HuH-7.5 (cell line): Measurements from ENCODE around the gene GRK3.

ENCODE experiments used
- DNase-seq: peaks from one replicate; pipeline ENCODE4 v3.0.0; 2011; ENCODE audit warnings: low spot score

GRK3 gene

GRCh38 chr22:25626624-25626990 is 62.1 kb downstream of the GRK3 start:
- DNase-seq = no peak

- no peak for DNase-seq
These were observed 62.9 kb downstream of the GRK3 start for GRCh38 chr22:25627271-25627852.

GRCh38 chr22:25628494-25628893 is 64.0 kb downstream of the GRK3 start:
- no peak for DNase-seq

GRCh38 chr22:25629613-25630012 is 65.1 kb downstream of the GRK3 start:
- no peak for DNase-seq

- DNase-seq = no peak
These were observed 66.0 kb downstream of the GRK3 start for GRCh38 chr22:25630447-25630846.

GRCh38 chr22:25636323-25636722 is 71.8 kb downstream of the GRK3 start:
- no peak for DNase-seq

- DNase-seq = no peak
These were observed 72.6 kb downstream of the GRK3 start for GRCh38 chr22:25637032-25637431.

- no peak for DNase-seq
These were observed 73.2 kb downstream of the GRK3 start for GRCh38 chr22:25637672-25638071.

GRCh38 chr22:25638638-25639037 is 74.2 kb downstream of the GRK3 start:
- DNase-seq = no peak

- DNase-seq = no peak
These were observed 77.2 kb downstream of the GRK3 start for GRCh38 chr22:25641650-25642049.

GRCh38 chr22:25643232-25644000 is 78.9 kb downstream of the GRK3 start:
- DNase-seq = no peak

GRCh38 chr22:25644122-25644521 is 79.6 kb downstream of the GRK3 start:
- DNase-seq = no peak

- no peak for DNase-seq
These were observed 80.8 kb downstream of the GRK3 start for GRCh38 chr22:25645266-25645665.

- no peak for DNase-seq
These were observed 81.5 kb downstream of the GRK3 start for GRCh38 chr22:25645964-25646363.

- DNase-seq = no peak
These were observed 86.4 kb downstream of the GRK3 start for GRCh38 chr22:25650833-25651232.

- no peak for DNase-seq
These were observed 87.0 kb downstream of the GRK3 start for GRCh38 chr22:25651332-25652085.

- DNase-seq = no peak
These were observed 90.2 kb downstream of the GRK3 start for GRCh38 chr22:25654676-25655075.

GRCh38 chr22:25655371-25655935 is 91.0 kb downstream of the GRK3 start:
- DNase-seq = no peak

- no peak for DNase-seq
These were observed 92.2 kb downstream of the GRK3 start for GRCh38 chr22:25656724-25657123.

GRCh38 chr22:25658633-25659032 is 94.2 kb downstream of the GRK3 start:
- DNase-seq = no peak

- DNase-seq = no peak
These were observed 94.9 kb downstream of the GRK3 start for GRCh38 chr22:25659413-25659812.

- DNase-seq = no peak
These were observed 95.9 kb downstream of the GRK3 start for GRCh38 chr22:25660336-25660735.

- no peak for DNase-seq
These were observed 96.6 kb downstream of the GRK3 start for GRCh38 chr22:25661073-25661472.
